ENCODE results near the gene EREG.
A peak's percentile ranks its signal among the peaks of the same experiment; 100 is the strongest.
"Not testable (repeated sequence)": the region's sequence is repeated elsewhere in the genome, so short reads cannot be mapped to it uniquely, and the experiment has no call there.

The EREG gene

DNA sequence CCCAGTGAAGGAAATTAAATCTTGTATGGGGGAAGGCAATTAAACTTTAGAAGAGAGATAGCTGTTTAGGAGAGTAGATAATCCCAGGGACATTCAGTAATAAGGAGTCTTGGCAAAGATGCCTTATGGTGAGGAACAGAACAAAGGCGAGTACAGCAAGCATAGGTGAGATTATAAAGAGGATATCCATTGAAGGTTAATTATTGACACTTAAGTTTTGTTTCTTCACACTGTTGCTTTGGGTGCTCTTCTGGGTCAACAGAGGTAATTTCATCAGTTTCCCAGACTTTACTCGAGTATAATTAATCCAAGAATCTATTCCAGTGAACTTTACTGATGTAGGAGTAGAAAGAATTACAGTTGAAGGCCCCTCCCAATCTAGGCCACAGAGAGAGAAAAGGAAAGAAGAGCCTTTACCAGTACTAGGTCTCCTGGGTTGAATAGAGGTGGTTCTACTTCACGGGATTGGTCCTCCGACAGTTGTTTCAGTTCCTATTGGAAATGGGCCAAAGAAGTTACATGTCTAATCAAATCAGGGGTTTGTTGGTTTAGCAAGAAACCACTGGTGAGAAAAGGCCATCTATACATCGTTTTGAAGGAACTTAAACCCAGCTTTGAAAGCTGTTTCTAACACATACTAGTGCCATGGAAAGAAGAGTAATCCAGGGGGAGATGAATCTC, 29.5 kb upstream of the EREG start:
- ChIA-PET CTCF (interaction anchor here (1.5 to 6.3 kb wide), 2 partner anchors 12 to 15 kb away, joined by 3 to 18 read pairs; no protein-coding TSS in a partner anchor), POLR2A (interaction anchor here (0.6 kb wide), 1 partner anchor 150 kb away, joined by 3 read pairs; no protein-coding TSS in a partner anchor)
- H3K27ac ChIP-seq (ENCODE audit: insufficient read depth in 1 of 2, low read depth in 1 of 2, low read length in 2 of 2, poor library complexity in 1 of 2, severe bottlenecking in 2 of 2) = no peak overlapping the region
- no peak overlapping the region for H3K4me3 ChIP-seq (ENCODE audit: control insufficient read depth in 1 of 7, extremely low read depth in 1 of 7, insufficient read depth in 4 of 7, low read depth in 2 of 7, low read length in 6 of 7)
- H3K9me3 ChIP-seq (ENCODE audit: control extremely low read depth in 1 of 5, control insufficient read depth in 4 of 5, insufficient read depth in 2 of 5, low read depth in 1 of 5, low read length in 4 of 5) = peaks cover 0 to 6% (median 3%) of the 10 kb centered on the region in 5 experiments
- peaks cover 3 to 34% (median 6%) of the 10 kb centered on the region in 4 experiments for H3K4me1 ChIP-seq (ENCODE audit: control extremely low read depth in 1 of 4, control insufficient read depth in 4 of 4, insufficient read depth in 4 of 4, low read length in 3 of 4)
- 33% methylated on average over 4 of the region's 5 CpGs for WGBS (ENCODE audit: insufficient coverage)
- no peak for DNase-seq
- H3K36me3 ChIP-seq (ENCODE audit: control insufficient read depth in 4 of 4, insufficient read depth in 4 of 4, low read length in 3 of 4) = peaks cover 0 to 10% (median 3%) of the 10 kb centered on the region in 4 experiments
- H3K27me3 ChIP-seq (replicated peaks in 2 of 5; ENCODE audit: control insufficient read depth in 4 of 5, insufficient read depth in 5 of 5, low read length in 4 of 5) = no peaks in the 10 kb centered on the region

DNA sequence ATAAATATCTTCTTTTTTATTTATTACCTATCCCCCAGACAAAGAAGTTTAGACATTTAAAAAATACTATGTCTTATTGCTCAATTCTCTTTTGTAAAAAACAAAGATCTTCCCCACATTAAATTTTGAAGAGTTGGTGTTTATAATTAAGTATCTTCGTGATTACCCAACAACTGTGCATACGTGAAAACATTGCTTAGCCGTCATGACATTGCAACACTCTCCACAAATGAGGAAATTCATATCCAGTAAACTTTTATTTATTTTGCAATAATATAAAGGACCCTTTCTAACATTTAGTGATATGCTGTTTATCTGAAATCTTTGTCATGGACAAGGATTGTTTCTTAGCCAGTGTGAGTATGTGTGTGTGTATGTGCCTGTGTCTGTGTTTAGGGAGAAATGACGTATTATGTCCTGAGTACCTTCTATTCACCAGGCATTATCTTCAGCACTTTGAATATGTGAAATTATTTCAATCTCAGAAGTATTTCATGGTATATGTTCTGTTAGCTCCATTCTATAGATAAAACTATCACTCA, 26.1 kb upstream of the EREG start:
- peaks cover 2 to 26% (median 14%) of the 10 kb centered on the region in 5 experiments for H3K9me3 ChIP-seq (ENCODE audit: control extremely low read depth in 1 of 5, control insufficient read depth in 4 of 5, insufficient read depth in 2 of 5, low read depth in 1 of 5, low read length in 4 of 5)
- CTCF ChIA-PET = interaction anchor here (2.4 to 6.3 kb wide), 2 partner anchors 9 to 19 kb away, joined by 15 to 18 read pairs; no protein-coding TSS in a partner anchor
- POLR2A ChIA-PET = no interaction called here
- peak overlapping the region in 1 of 7 experiments; percentile 10 for H3K4me3 ChIP-seq (ENCODE audit: control insufficient read depth in 1 of 7, extremely low read depth in 1 of 7, insufficient read depth in 4 of 7, low read depth in 2 of 7, low read length in 6 of 7)
- H3K27ac ChIP-seq (ENCODE audit: insufficient read depth in 1 of 2, low read depth in 1 of 2, low read length in 2 of 2, poor library complexity in 1 of 2, severe bottlenecking in 2 of 2) = peak overlapping the region; percentile 36 to 59
- no CpG with 5 or more reads among the region's 4 CpGs for WGBS (ENCODE audit: insufficient coverage)
- H3K27me3 ChIP-seq (replicated peaks in 2 of 5; ENCODE audit: control insufficient read depth in 4 of 5, insufficient read depth in 5 of 5, low read length in 4 of 5) = no peaks in the 10 kb centered on the region
- H3K36me3 ChIP-seq (ENCODE audit: control insufficient read depth in 4 of 4, insufficient read depth in 4 of 4, low read length in 3 of 4) = peaks cover 0 to 25% (median 8%) of the 10 kb centered on the region in 4 experiments
- peaks cover 0 to 16% (median 0%) of the 10 kb centered on the region in 4 experiments for H3K4me1 ChIP-seq (ENCODE audit: control extremely low read depth in 1 of 4, control insufficient read depth in 4 of 4, insufficient read depth in 4 of 4, low read length in 3 of 4)
- DNase-seq = peak; percentile 69 to 90 (median 86)

DNA sequence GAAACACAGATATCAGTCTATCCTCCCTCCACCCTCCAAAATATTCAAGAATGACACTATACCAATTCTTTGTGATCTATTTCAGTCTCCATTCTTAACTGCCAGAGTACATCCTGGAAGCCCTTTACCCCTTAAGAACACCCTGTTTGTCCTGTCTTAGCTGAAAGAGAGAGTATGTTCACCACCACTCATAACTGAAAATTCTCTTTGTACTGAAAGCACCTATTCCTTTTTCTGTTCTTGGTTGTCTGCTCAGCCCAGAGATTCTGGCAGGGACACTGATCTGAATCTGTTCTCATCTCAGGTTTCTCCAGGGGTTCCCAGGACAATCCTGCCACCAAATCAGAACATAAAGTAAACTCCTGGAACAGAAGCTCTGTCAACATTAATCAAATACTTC, 25.4 kb upstream of the EREG start:
- H3K27ac ChIP-seq (ENCODE audit: insufficient read depth in 1 of 2, low read depth in 1 of 2, low read length in 2 of 2, poor library complexity in 1 of 2, severe bottlenecking in 2 of 2) = peak overlapping the region; percentile 36 to 59
- H3K27me3 ChIP-seq (replicated peaks in 2 of 5; ENCODE audit: control insufficient read depth in 4 of 5, insufficient read depth in 5 of 5, low read length in 4 of 5) = no peaks in the 10 kb centered on the region
- H3K36me3 ChIP-seq (ENCODE audit: control insufficient read depth in 4 of 4, insufficient read depth in 4 of 4, low read length in 3 of 4) = peaks cover 0 to 23% (median 7%) of the 10 kb centered on the region in 4 experiments
- no peak overlapping the region for H3K4me3 ChIP-seq (ENCODE audit: control insufficient read depth in 1 of 7, extremely low read depth in 1 of 7, insufficient read depth in 4 of 7, low read depth in 2 of 7, low read length in 6 of 7)
- CTCF ChIA-PET = interaction anchor here (0.7 to 2.4 kb wide), 2 partner anchors 19 to 105 kb away, joined by 3 to 15 read pairs; no protein-coding TSS in a partner anchor
- H3K9me3 ChIP-seq (ENCODE audit: control extremely low read depth in 1 of 5, control insufficient read depth in 4 of 5, insufficient read depth in 2 of 5, low read depth in 1 of 5, low read length in 4 of 5) = peaks cover 2 to 30% (median 15%) of the 10 kb centered on the region in 5 experiments
- H3K4me1 ChIP-seq (ENCODE audit: control extremely low read depth in 1 of 4, control insufficient read depth in 4 of 4, insufficient read depth in 4 of 4, low read length in 3 of 4) = peaks cover 0 to 14% (median 0%) of the 10 kb centered on the region in 4 experiments
- no peak for DNase-seq
- POLR2A ChIA-PET = no interaction called here

DNA sequence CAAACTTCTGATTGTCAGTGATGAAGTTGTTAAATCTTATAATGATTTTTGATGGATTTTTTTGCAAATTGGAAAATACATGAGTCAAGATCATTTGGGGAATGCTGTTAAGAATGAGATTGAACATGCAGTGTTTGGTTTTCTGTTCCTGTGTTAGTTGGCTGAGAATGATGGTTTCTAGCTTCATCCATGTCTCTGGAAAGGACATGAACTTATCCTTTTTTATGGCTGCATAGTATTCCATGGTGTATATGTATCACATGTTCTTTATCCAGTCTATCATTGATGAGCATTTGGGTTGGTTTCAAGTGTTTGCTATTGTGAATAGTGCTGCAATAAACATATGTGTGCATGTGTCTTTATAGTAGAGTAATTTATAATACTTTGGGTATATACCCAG, 24.5 kb upstream of the EREG start:
- DNase-seq; POLR2A ChIA-PET; H3K4me3 ChIP-seq (ENCODE audit: control insufficient read depth in 1 of 7, extremely low read depth in 1 of 7, insufficient read depth in 4 of 7, low read depth in 2 of 7, low read length in 6 of 7); H3K27ac ChIP-seq (ENCODE audit: insufficient read depth in 1 of 2, low read depth in 1 of 2, low read length in 2 of 2, poor library complexity in 1 of 2, severe bottlenecking in 2 of 2); H3K27me3 ChIP-seq (replicated peaks in 2 of 5; ENCODE audit: control insufficient read depth in 4 of 5, insufficient read depth in 5 of 5, low read length in 4 of 5): not testable (repeated sequence)
- H3K4me1 ChIP-seq (ENCODE audit: control extremely low read depth in 1 of 4, control insufficient read depth in 4 of 4, insufficient read depth in 4 of 4, low read length in 3 of 4) = peaks cover 0 to 14% (median 0%) of the 10 kb centered on the region in 4 experiments
- peaks cover 0 to 22% (median 6%) of the 10 kb centered on the region in 4 experiments for H3K36me3 ChIP-seq (ENCODE audit: control insufficient read depth in 4 of 4, insufficient read depth in 4 of 4, low read length in 3 of 4)
- CTCF ChIA-PET = interaction anchor here (0.6 to 0.7 kb wide), 2 partner anchors 24 to 104 kb away, joined by 3 read pairs; partner anchors contain the start of gene EREG
- peaks cover 2 to 33% (median 14%) of the 10 kb centered on the region in 5 experiments for H3K9me3 ChIP-seq (ENCODE audit: control extremely low read depth in 1 of 5, control insufficient read depth in 4 of 5, insufficient read depth in 2 of 5, low read depth in 1 of 5, low read length in 4 of 5)

DNA sequence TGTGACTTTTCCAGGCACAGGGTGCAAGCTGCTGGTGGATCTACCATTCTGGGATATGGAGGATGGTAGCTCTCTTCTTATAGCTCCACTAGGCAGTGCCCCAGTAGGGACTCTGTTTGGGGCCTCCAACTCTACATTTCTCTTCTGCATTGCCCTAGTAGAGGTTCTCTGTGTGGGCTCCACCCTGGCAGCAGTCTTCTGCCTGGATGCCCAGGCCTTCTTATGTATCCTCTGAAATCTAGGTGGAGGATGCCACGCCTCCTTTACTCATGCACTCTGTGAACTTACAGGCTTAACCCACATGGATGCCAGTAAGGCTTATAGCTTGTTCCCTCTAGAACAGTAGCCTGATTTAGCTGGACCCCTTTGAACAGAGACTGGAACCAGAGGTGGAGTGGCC, 20.9 kb upstream of the EREG start:
- no peaks in the 10 kb centered on the region for H3K27me3 ChIP-seq (replicated peaks in 2 of 5; ENCODE audit: control insufficient read depth in 4 of 5, insufficient read depth in 5 of 5, low read length in 4 of 5)
- DNase-seq = peak in 2 of 3 donors; percentile 49 to 57
- 100% methylated on average over 1 of the region's 1 CpG for WGBS (ENCODE audit: insufficient coverage)
- H3K4me1 ChIP-seq (ENCODE audit: control extremely low read depth in 1 of 4, control insufficient read depth in 4 of 4, insufficient read depth in 4 of 4, low read length in 3 of 4) = peaks cover 0 to 7% (median 0%) of the 10 kb centered on the region in 4 experiments
- peaks cover 0 to 32% (median 7%) of the 10 kb centered on the region in 4 experiments for H3K36me3 ChIP-seq (ENCODE audit: control insufficient read depth in 4 of 4, insufficient read depth in 4 of 4, low read length in 3 of 4)
- H3K9me3 ChIP-seq (ENCODE audit: control extremely low read depth in 1 of 5, control insufficient read depth in 4 of 5, insufficient read depth in 2 of 5, low read depth in 1 of 5, low read length in 4 of 5) = peaks cover 2 to 51% (median 14%) of the 10 kb centered on the region in 5 experiments
- CTCF ChIA-PET = interaction anchor here (0.6 to 1.3 kb wide), 3 partner anchors 16 to 116 kb away, joined by 3 to 4 read pairs (median 3); no protein-coding TSS in a partner anchor
- H3K4me3 ChIP-seq (ENCODE audit: control insufficient read depth in 1 of 7, extremely low read depth in 1 of 7, insufficient read depth in 4 of 7, low read depth in 2 of 7, low read length in 6 of 7) = no peak overlapping the region
- POLR2A ChIA-PET = no interaction called here
- no peak overlapping the region for H3K27ac ChIP-seq (ENCODE audit: insufficient read depth in 1 of 2, low read depth in 1 of 2, low read length in 2 of 2, poor library complexity in 1 of 2, severe bottlenecking in 2 of 2)

DNA sequence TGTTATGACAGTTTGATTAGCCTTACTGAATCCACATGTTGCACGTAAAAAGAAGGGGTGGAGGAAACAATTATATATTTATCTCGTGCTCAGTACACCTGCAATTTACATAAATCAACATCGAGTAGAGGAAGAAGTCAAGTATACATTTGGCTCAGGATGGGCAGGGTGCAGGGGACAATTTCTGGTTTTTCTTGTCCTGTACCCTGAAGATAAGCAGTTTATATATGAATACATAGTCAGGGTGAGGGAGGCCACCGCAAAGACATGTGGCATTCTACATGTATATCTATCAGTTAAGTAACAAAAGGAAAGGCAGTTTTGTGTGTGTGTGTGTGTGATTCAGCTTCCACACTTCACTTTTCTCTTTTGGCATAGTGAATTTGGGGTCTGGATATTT, 11.1 kb upstream of the EREG start:
- CTCF ChIA-PET = interaction anchor here (0.8 to 2.5 kb wide), 4 partner anchors 11 to 272 kb away, joined by 3 to 7 read pairs (median 6); partner anchors contain the start of gene EREG
- Histone ChIP-seq H3K27me3 (replicated peaks in 2 of 5; ENCODE audit: control insufficient read depth in 4 of 5, insufficient read depth in 5 of 5, low read length in 4 of 5) (no peaks in the 10 kb centered on the region), H3K27ac (ENCODE audit: insufficient read depth in 1 of 2, low read depth in 1 of 2, low read length in 2 of 2, poor library complexity in 1 of 2, severe bottlenecking in 2 of 2) (peak overlapping the region in 1 of 2 experiments; percentile 49), H3K4me3 (ENCODE audit: control insufficient read depth in 1 of 7, extremely low read depth in 1 of 7, insufficient read depth in 4 of 7, low read depth in 2 of 7, low read length in 6 of 7) (peak overlapping the region in 4 of 7 experiments; percentile 9 to 67 (median 49)), H3K36me3 (ENCODE audit: control insufficient read depth in 4 of 4, insufficient read depth in 4 of 4, low read length in 3 of 4) (peaks cover 0 to 5% (median 0%) of the 10 kb centered on the region in 4 experiments), H3K4me1 (ENCODE audit: control extremely low read depth in 1 of 4, control insufficient read depth in 4 of 4, insufficient read depth in 4 of 4, low read length in 3 of 4) (peaks cover 0 to 16% (median 2%) of the 10 kb centered on the region in 4 experiments), H3K9me3 (ENCODE audit: control extremely low read depth in 1 of 5, control insufficient read depth in 4 of 5, insufficient read depth in 2 of 5, low read depth in 1 of 5, low read length in 4 of 5) (no peaks in the 10 kb centered on the region)
- POLR2A ChIA-PET = no interaction called here
- DNase-seq = peak in 2 of 3 donors; percentile 74 to 88
- WGBS (ENCODE audit: insufficient coverage) = no CpG with 5 or more reads among the region's 4 CpGs

Measured in common myeloid progenitor, CD34-positive (primary cell).